A549 (cell line): Measurements from ENCODE around the gene SUSD3. TPM values are rescaled to one million over a fixed set of nuclear protein-coding genes. Genes with fewer than 3 reads are reported as not detected.

ENCODE experiments used
- ATAC-seq, 2 experiments: fragments of 200-7000 bp in 1 of 2; fragments of >200 bp in 1 of 2; cut with Nextera tagmentation in 1 of 2; cut with Tn5 transposase in 1 of 2; 3 replicates each; pipeline versions ENCODE4 v1.8.0 to v1.9.1; 2018 to 2020; ENCODE audit warnings: mild to moderate bottlenecking in 1 of 2, moderate library complexity in 1 of 2
- CTCF ChIA-PET: fragments of 300-600 bp; sonication (Branson Sonifier 250); formaldehyde crosslinking; extraction: SDS; loops from one replicate; lab custom pipeline; 2021; ENCODE audit warnings: antibody characterized with exemption, inconsistent platforms; lab: Yijun Ruan, JAX
- POLR2A ChIA-PET: fragments of 350-600 bp; formaldehyde crosslinking; extraction: SDS; loops from one replicate; lab custom pipeline; 2021; ENCODE audit warnings: antibody characterized with exemption, inconsistent platforms; lab: Yijun Ruan, JAX
- DNase-seq, 2 experiments: peaks; one replicate each; pipeline versions ENCODE4 v3.0.0 to v3.0.0-alpha.2; 2011 to 2016; ENCODE audit warnings: low read depth in 1 of 2, low spot score in 1 of 2
- FAIRE-seq: peaks from 2 replicates; lab custom pipeline; 2011; peaks lifted over from hg19 to GRCh38; lab: Jason Lieb, UNC
- H3K27ac ChIP-seq, 2 experiments: fragments of >200 bp; sonication (Bioruptor Twin); formaldehyde crosslinking; 3 replicates each; pipeline ENCODE4 v1.5.1; 2016 to 2017
- H3K4me1 ChIP-seq: fragments of >200 bp; sonication (Bioruptor Twin); formaldehyde crosslinking; 3 replicates; pipeline ENCODE4 v1.6.1; 2016
- H3K4me2 ChIP-seq: fragments of >200 bp; sonication (Bioruptor Twin); formaldehyde crosslinking; 3 replicates; pipeline ENCODE4 v1.6.1; 2016
- H3K4me3 ChIP-seq: fragments of >200 bp; sonication (Bioruptor Twin); formaldehyde crosslinking; 3 replicates; pipeline ENCODE4 v1.5.1; 2016
- H3K9me3 ChIP-seq: fragments of >200 bp; sonication (Bioruptor Twin); formaldehyde crosslinking; 3 replicates; pipeline ENCODE4 v1.6.1; 2016
- CBX8 ChIP-seq: fragments of 200-600 bp; sonication (generic); IDR thresholded peaks from 2 replicates; pipeline ENCODE4 v1.6.1; 2016
- EP300 ChIP-seq, 2 experiments: fragments of >200 bp; sonication (Bioruptor Twin); formaldehyde crosslinking; IDR thresholded peaks; 2 replicates in 1 of 2; 3 replicates in 1 of 2; pipeline ENCODE4 v1.6.1; 2016 to 2017
- JUN ChIP-seq, 2 experiments: fragments of >200 bp; sonication (Bioruptor Twin); formaldehyde crosslinking; IDR thresholded peaks; 2 replicates in 1 of 2; 3 replicates in 1 of 2; pipeline ENCODE4 v1.6.1; 2016 to 2017
- JUNB ChIP-seq: fragments of >200 bp; sonication (Bioruptor Twin); formaldehyde crosslinking; IDR thresholded peaks from 2 replicates; pipeline ENCODE4 v1.6.1; 2016
- MAFK ChIP-seq: fragments of 450-650 bp; IDR thresholded peaks from 2 replicates; pipeline ENCODE4 v1.6.1; 2014; ENCODE audit not compliant: partially characterized antibody
- MAZ ChIP-seq: fragments of 150-350 bp; IDR thresholded peaks from 2 replicates; pipeline ENCODE4 v1.6.1; 2014; ENCODE audit warnings: antibody characterized with exemption, low read depth, low read length, borderline replicate concordance
- NR3C1 ChIP-seq: fragments of >200 bp; sonication (Bioruptor Twin); formaldehyde crosslinking; IDR thresholded peaks from 3 replicates; pipeline ENCODE4 v1.6.1; 2017
- PHF8 ChIP-seq: fragments of 200-600 bp; sonication (generic); IDR thresholded peaks from 2 replicates; pipeline ENCODE4 v1.6.1; 2016; ENCODE audit warnings: low read depth, mild to moderate bottlenecking, antibody characterized with exemption, moderate library complexity, borderline replicate concordance
- POLR2AphosphoS2 ChIP-seq: conservative IDR thresholded peaks from 2 replicates; pipeline ENCODE4 v1.6.1; 2012; ENCODE audit warnings: low read length, improper control_type of control experiment, inconsistent platforms
- RFX5 ChIP-seq: fragments of 450-650 bp; IDR thresholded peaks from 2 replicates; pipeline ENCODE4 v1.7.1; 2014; ENCODE audit warnings: antibody characterized with exemption, mild to moderate bottlenecking, moderate library complexity
- TP53 ChIP-seq: fragments of 250-450 bp; sonication (Bioruptor Pico); IDR thresholded peaks from 2 replicates; pipeline ENCODE4 v1.5.0; 2021; ENCODE audit warnings: mild to moderate bottlenecking, moderate library complexity
- WGBS: methylation state at CpG from one replicate; pipeline ENCODE4 v1.1.6; 2017; ENCODE audit errors: missing lambda C conversion rate; 5-methylcytosine and 5-hydroxymethylcytosine counted together
- polyA plus RNA-seq, 4 experiments: library from polyadenylated mRNA; depleted of rRNA in 3 of 4; stranded (reverse); fragments of >200 nt; fragmentation: RNase III in 1 of 4; extraction: RNeasy Plus Mini Kit Qiagen cat#74134 plus additional on column Dnase treatment in 1 of 4; gene quantifications; 2 replicates in 3 of 4; 3 replicates in 1 of 4; pipeline ENCODE4 v1.2.3, GENCODE V29; 2011 to 2017
- TF ChIP-seq, protein P1 (sequence below): fragments of 450-650 bp; IDR thresholded peaks from 2 replicates; pipeline ENCODE4 v1.6.1; 2014; ENCODE audit warnings: antibody characterized with exemption
- TF ChIP-seq, protein P2 (sequence below): fragments of 250-450 bp; sonication (Bioruptor Pico); IDR thresholded peaks from 2 replicates; pipeline ENCODE4 v1.5.0; 2021; ENCODE audit warnings: mild to moderate bottlenecking, moderate library complexity, borderline replicate concordance
- TF ChIP-seq, protein P3 (sequence below): fragments of >200 bp; sonication (Bioruptor Twin); formaldehyde crosslinking; IDR thresholded peaks from 3 replicates; pipeline ENCODE4 v1.5.1; 2016

Gene SUSD3
- polyA plus RNA-seq, 2 of the 4 experiments (the other 2 are of a cell fraction): 0.27 to 0.34 TPM

- no peaks in the 10 kb centered on the region for H3K9me3 ChIP-seq
- no peak overlapping the region for H3K4me2 ChIP-seq
- ChIA-PET POLR2A (no interaction called here), CTCF (interaction anchor here (0.6 to 3.2 kb wide), 4 partner anchors 32 to 292 kb away, joined by 3 to 22 read pairs (median 6); no protein-coding TSS in a partner anchor)
- DNase-seq: peak; percentile 55 to 59
- H3K4me1 ChIP-seq: no peaks in the 10 kb centered on the region
- H3K4me3 ChIP-seq: no peak overlapping the region
- ATAC-seq: peak in 1 of 2 experiments; percentile 65; a peak in 3 of 6 replicates
- no peak for TF ChIP-seq JUNB
- no peak for TF ChIP-seq NR3C1
- TF ChIP-seq, protein P1, sequence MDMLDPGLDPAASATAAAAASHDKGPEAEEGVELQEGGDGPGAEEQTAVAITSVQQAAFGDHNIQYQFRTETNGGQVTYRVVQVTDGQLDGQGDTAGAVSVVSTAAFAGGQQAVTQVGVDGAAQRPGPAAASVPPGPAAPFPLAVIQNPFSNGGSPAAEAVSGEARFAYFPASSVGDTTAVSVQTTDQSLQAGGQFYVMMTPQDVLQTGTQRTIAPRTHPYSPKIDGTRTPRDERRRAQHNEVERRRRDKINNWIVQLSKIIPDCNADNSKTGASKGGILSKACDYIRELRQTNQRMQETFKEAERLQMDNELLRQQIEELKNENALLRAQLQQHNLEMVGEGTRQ: peak; percentile 76
- TF ChIP-seq, protein P2, sequence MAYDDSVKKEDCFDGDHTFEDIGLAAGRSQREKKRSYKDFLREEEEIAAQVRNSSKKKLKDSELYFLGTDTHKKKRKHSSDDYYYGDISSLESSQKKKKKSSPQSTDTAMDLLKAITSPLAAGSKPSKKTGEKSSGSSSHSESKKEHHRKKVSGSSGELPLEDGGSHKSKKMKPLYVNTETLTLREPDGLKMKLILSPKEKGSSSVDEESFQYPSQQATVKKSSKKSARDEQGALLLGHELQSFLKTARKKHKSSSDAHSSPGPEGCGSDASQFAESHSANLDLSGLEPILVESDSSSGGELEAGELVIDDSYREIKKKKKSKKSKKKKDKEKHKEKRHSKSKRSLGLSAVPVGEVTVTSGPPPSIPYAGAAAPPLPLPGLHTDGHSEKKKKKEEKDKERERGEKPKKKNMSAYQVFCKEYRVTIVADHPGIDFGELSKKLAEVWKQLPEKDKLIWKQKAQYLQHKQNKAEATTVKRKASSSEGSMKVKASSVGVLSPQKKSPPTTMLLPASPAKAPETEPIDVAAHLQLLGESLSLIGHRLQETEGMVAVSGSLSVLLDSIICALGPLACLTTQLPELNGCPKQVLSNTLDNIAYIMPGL (CRISPR knock-in tag): no peak
- no peak for TF ChIP-seq MAZ
- no peak overlapping the region for H3K27ac ChIP-seq
- 68% methylated on average over 5 of the region's 6 CpGs for whole genome bisulfite sequencing
- no peak for FAIRE-seq
Measured at GRCh38 chr9:93041108-93041802, 17.2 kb upstream of the SUSD3 start.

GRCh38 chr9:93043122-93043521, 15.4 kb upstream of the SUSD3 start:
- Histone ChIP-seq H3K4me2 (no peak overlapping the region), H3K9me3 (no peaks in the 10 kb centered on the region), H3K4me1 (no peaks in the 10 kb centered on the region), H3K4me3 (no peak overlapping the region)
- FAIRE-seq (no peak), DNase-seq (no peak), ATAC-seq (no peak)
- POLR2A ChIA-PET: no interaction called here
- 77% methylated on average over 6 of the region's 6 CpGs for WGBS
- TF ChIP-seq PHF8: no peak
- TF ChIP-seq MAFK: peak; percentile 60
- TF ChIP-seq TP53 (CRISPR knock-in tag): no peak
- TF ChIP-seq MAZ: no peak
- TF ChIP-seq, all 56 proteins: peak for 1
- H3K27ac ChIP-seq: no peak overlapping the region
- CTCF ChIA-PET: interaction anchor here (0.7 kb wide), 1 partner anchor 28 kb away, joined by 5 read pairs; no protein-coding TSS in a partner anchor

DNA sequence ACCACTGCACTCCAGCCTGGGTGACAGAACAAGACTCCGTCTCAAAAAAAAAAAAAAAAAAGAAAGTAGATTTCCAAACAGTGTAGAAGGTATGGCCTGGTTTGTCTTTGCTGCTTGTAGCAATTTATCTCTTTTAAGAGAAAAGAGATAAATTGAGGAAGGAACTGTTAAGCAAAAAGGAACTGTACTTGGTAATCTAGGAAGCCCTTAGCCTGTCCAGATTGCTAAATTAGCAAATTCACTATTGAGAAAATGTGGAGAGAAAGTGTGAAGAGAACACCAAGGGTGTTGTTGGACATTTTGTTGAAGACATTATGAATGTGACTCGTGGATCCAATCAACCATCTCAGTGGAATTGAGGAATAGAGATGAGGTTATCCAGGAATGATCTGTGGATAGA, 13.0 kb upstream of the SUSD3 start:
- no peak for DNase-seq
- no peaks in the 10 kb centered on the region for H3K9me3 ChIP-seq
- TF ChIP-seq JUN (IDR thresholded peaks at IDR 0.05): no peak
- TF ChIP-seq CBX8: no peak
- TF ChIP-seq NR3C1: no peak
- TF ChIP-seq PHF8: no peak
- TF ChIP-seq, protein P3, sequence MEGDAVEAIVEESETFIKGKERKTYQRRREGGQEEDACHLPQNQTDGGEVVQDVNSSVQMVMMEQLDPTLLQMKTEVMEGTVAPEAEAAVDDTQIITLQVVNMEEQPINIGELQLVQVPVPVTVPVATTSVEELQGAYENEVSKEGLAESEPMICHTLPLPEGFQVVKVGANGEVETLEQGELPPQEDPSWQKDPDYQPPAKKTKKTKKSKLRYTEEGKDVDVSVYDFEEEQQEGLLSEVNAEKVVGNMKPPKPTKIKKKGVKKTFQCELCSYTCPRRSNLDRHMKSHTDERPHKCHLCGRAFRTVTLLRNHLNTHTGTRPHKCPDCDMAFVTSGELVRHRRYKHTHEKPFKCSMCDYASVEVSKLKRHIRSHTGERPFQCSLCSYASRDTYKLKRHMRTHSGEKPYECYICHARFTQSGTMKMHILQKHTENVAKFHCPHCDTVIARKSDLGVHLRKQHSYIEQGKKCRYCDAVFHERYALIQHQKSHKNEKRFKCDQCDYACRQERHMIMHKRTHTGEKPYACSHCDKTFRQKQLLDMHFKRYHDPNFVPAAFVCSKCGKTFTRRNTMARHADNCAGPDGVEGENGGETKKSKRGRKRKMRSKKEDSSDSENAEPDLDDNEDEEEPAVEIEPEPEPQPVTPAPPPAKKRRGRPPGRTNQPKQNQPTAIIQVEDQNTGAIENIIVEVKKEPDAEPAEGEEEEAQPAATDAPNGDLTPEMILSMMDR: no peak
- TF ChIP-seq MAZ: no peak
- no peak for TF ChIP-seq POLR2AphosphoS2
- TF ChIP-seq, protein P2 (CRISPR knock-in tag): no peak
- no peak for TF ChIP-seq EP300 (IDR thresholded peaks at IDR 0.05)
- TF ChIP-seq RFX5: no peak
- TF ChIP-seq, all 56 proteins: peak for 0
- Histone ChIP-seq H3K4me3 (no peak overlapping the region), H3K4me1 (no peaks in the 10 kb centered on the region), H3K4me2 (no peak overlapping the region), H3K27ac (no peak overlapping the region)
- no peak for ATAC-seq
- no peak for FAIRE-seq
- CTCF ChIA-PET: no interaction called here
- 44% methylated on average over 2 of the region's 2 CpGs for WGBS
- POLR2A ChIA-PET: no interaction called here
